RWPE2 (cell line): ENCODE measurements around the gene P2RX3.
"Not testable (repeated sequence)": the region's sequence is repeated elsewhere in the genome, so short reads cannot be mapped to it uniquely, and the experiment has no call there.

Experiments
- ATAC-seq: fragments of 200-7000 bp; cut with Tn5 transposase; 3 replicates; pipeline ENCODE4 v1.9.1; 2021; ENCODE audit warnings: low read depth
- DNase-seq: peaks from one replicate; pipeline ENCODE4 v3.0.0-alpha.2; 2020; ENCODE audit warnings: low spot score
- H3K27ac ChIP-seq: fragments of 450-650 bp; 2 replicates; pipeline ENCODE4 v1.5.1; 2017; ENCODE audit warnings: mild to moderate bottlenecking; ENCODE audit not compliant: poor library complexity, severe bottlenecking
- H3K27me3 ChIP-seq: fragments of 250-450 bp; sonication (Bioruptor Pico); 2 replicates; pipeline ENCODE4 v1.5.1; 2021; ENCODE audit warnings: mild to moderate bottlenecking, moderate library complexity; ENCODE audit not compliant: insufficient read depth, poor library complexity, severe bottlenecking
- H3K36me3 ChIP-seq: fragments of 250-450 bp; sonication (Bioruptor Pico); 2 replicates; pipeline ENCODE4 v1.5.1; 2020; ENCODE audit warnings: low read depth, mild to moderate bottlenecking, moderate library complexity
- H3K4me1 ChIP-seq: fragments of 250-450 bp; sonication (Bioruptor Pico); 2 replicates; pipeline ENCODE4 v1.5.1; 2021; ENCODE audit warnings: mild to moderate bottlenecking, moderate library complexity; ENCODE audit not compliant: insufficient read depth, poor library complexity, severe bottlenecking
- H3K4me3 ChIP-seq: fragments of 250-450 bp; sonication (Bioruptor Pico); 2 replicates; pipeline ENCODE4 v1.5.1; 2021; ENCODE audit warnings: mild to moderate bottlenecking, moderate library complexity; ENCODE audit not compliant: severe bottlenecking
- H3K9me3 ChIP-seq: fragments of 250-450 bp; sonication (Bioruptor Pico); 2 replicates; pipeline ENCODE4 v1.5.1; 2021; ENCODE audit warnings: mild to moderate bottlenecking, moderate library complexity; ENCODE audit not compliant: severe bottlenecking
- CTCF ChIP-seq: fragments of 450-650 bp; IDR thresholded peaks from one replicate; pipeline ENCODE4 v1.5.1; 2017; ENCODE audit warnings: mild to moderate bottlenecking, moderate library complexity; ENCODE audit not compliant: poor library complexity, severe bottlenecking

Gene P2RX3

GRCh38 chr11:57338142-57338541 lies at the start of gene P2RX3:
Gene P2RX3, plus strand, starts transcription at chr11:57338352. Its CDS starts 199 bp downstream, at chr11:57338551.
- H3K4me1 ChIP-seq = peaks cover 14% of the 10 kb centered on the region
- no peak for ATAC-seq
- DNase-seq = no peak
- H3K27ac ChIP-seq = no peak within 1 kb of the TSS
- H3K36me3 ChIP-seq = peaks cover 19% of the 10 kb centered on the region
- H3K27me3 ChIP-seq = no peaks in the 10 kb centered on the region
- no peak within 1 kb of the TSS for H3K4me3 ChIP-seq
- no peak for TF ChIP-seq CTCF
- no peaks in the 10 kb centered on the region for H3K9me3 ChIP-seq

GRCh38 chr11:57288771-57289579 lies 49.2 kb upstream of the P2RX3 start:
- peak overlapping the region; percentile 59 for H3K27ac ChIP-seq
- no peak overlapping the region for H3K4me3 ChIP-seq
- no peaks in the 10 kb centered on the region for H3K36me3 ChIP-seq
- TF ChIP-seq CTCF = no peak
- no peaks in the 10 kb centered on the region for H3K9me3 ChIP-seq
- DNase-seq (no peak), ATAC-seq (peak; percentile 48)
- no peaks in the 10 kb centered on the region for H3K27me3 ChIP-seq
- H3K4me1 ChIP-seq = peaks cover 38% of the 10 kb centered on the region

- Histone ChIP-seq H3K9me3 (no peaks in the 10 kb centered on the region), H3K4me3 (no peak overlapping the region), H3K27me3 (no peaks in the 10 kb centered on the region), H3K36me3 (no peaks in the 10 kb centered on the region), H3K4me1 (peaks cover 51% of the 10 kb centered on the region), H3K27ac (no peak overlapping the region)
- no peak for TF ChIP-seq CTCF
- DNase-seq (no peak), ATAC-seq (no peak)
Observed at GRCh38 chr11:57290288-57290687, 47.9 kb upstream of the P2RX3 start.

GRCh38 chr11:57294225-57295131 lies 43.7 kb upstream of the P2RX3 start:
- H3K36me3 ChIP-seq = peaks cover 19% of the 10 kb centered on the region
- peak; percentile 14 for ATAC-seq
- TF ChIP-seq CTCF = no peak
- peak overlapping the region; percentile 98 for H3K27ac ChIP-seq
- H3K27me3 ChIP-seq = no peaks in the 10 kb centered on the region
- no peak for DNase-seq
- no peak overlapping the region for H3K4me3 ChIP-seq
- no peaks in the 10 kb centered on the region for H3K9me3 ChIP-seq
- H3K4me1 ChIP-seq = peaks cover 40% of the 10 kb centered on the region

GRCh38 chr11:57296205-57296604 lies 41.9 kb upstream of the P2RX3 start:
- Histone ChIP-seq H3K27ac (peak overlapping the region; percentile 98), H3K36me3 (peaks cover 36% of the 10 kb centered on the region), H3K4me1 (peaks cover 32% of the 10 kb centered on the region)
- not testable (repeated sequence) for H3K27me3 ChIP-seq, ATAC-seq, H3K4me3 ChIP-seq, DNase-seq, H3K9me3 ChIP-seq
